COLO668 (cell line): ENCODE data around the gene CSMD2.

Source experiments
- DNase-seq: peaks from one replicate; lab custom pipeline; 2025; ENCODE audit not compliant: unreplicated experiment; lab: John Stamatoyannopoulos, UW

CSMD2 gene

GRCh38 chr1:33906156-33906555, 258.9 kb downstream of the CSMD2 start:
- DNase-seq: no peak

DNA sequence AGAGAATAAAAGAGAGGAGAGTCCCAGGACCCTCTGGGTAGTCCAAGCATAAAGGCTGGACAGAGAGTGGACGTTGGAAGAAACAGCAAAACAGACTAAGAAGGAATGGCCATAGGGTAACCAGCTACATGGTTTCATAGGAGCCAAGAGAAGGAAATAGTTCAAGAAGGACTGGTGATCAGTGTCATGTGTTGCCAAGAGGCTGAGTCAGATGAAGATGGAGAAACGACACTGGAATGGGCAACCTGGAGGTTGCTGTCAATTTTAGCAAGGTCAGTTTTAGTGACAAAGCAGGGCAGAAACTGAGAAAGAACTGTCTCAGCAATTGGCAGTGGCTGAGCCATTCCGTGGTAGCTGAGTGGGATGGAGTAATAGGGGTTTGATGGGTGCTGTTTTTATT, 259.8 kb downstream of the CSMD2 start:
- no peak for DNase-seq

GRCh38 chr1:33903210-33903589, 261.8 kb downstream of the CSMD2 start:
- no peak for DNase-seq

GRCh38 chr1:33902486-33903209, 262.4 kb downstream of the CSMD2 start:
- no peak for DNase-seq

DNA sequence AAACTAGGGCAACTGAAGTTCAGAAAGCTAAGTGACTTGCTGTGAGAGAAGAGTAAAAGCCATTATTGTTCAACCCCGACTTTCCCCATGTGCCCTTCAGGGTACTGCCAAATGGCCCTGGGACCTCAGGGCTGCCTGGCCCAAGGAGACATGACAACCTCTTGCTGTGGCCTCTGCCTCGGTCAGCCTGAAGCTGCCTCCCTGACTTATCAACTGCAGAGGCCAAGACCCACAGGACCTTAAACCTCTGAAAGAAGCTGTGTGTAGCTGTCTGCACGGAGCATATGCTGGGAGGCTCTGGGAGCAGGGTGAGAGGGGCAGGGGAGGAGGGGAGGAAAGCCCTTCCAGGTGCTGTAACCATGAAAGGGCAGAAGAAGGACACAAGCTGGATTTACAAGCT, 265.3 kb downstream of the CSMD2 start:
- no peak for DNase-seq

- DNase-seq: no peak
These were observed 266.1 kb downstream of the CSMD2 start for GRCh38 chr1:33898881-33899280.

DNA sequence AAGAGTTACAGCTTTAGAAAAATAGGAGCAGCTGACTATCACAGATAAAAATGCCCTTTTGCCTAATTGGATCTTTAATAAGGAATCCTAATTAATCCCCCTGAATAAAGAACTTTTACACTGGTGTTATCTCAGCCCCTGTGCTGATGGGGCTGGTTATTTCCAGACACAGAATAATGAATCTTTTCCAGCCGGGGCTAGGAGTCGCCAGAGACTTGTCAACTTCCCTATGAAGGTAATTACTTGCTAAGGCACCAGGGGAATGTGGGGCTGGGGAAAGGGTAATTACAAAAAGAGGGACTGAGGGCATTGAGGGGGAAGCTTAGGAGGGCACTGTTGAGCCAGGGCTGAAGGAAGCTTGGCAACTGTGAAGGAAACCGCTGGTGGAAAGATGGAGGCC, 266.6 kb downstream of the CSMD2 start:
- no peak for DNase-seq

DNA sequence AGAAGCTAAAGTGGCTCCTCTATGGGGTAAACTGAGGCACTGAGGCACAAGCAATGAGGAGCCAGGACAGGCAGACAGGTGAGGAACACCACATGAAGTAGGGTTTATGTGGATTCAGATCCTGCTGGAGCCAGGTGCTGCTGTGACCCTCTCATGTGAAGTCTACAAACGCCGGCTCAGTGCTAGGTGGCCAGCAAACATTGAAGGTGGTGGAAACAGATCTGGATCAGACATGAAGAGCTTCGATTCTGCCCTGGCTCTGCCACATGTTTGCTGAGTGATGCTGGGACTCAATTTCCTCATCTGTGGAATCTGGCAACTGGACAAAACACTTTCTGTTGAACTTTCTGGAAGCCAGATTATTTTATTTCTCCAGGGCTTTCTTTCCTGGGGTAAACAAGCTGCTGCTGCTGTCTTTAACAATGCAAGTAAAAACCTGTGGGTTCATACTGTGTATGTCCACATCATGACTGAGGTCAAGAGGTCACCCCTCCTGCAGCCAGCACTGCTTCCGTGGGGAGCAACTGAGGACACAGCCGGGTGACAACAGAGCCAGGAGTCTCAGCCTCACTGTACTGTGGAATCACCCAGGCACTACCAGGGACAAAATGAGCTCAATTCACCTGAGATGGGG, 267.8 kb downstream of the CSMD2 start:
- no peak for DNase-seq

- DNase-seq: no peak
These were observed 269.1 kb downstream of the CSMD2 start for GRCh38 chr1:33895976-33896375.

DNA sequence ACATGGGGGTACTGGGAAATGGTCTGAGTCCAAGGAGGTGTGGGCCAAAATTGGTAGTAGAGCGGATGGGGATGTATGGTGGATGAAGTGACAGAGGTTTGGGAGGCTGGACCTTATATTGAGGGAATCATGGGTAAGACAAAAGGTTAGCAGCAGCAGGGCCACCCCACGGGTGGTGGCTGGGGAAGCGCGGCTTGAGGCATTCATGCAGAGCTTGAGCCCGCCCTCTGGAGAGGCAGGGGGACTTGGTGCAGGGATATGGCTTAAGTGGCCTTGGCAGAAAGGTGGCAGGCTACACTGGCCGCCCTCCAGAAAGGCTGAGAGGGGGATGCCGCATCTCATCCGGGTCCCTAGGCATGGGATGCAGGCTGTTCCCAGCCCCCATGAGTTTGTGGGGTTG, 269.6 kb downstream of the CSMD2 start:
- no peak for DNase-seq

GRCh38 chr1:33893147-33893830, 271.7 kb downstream of the CSMD2 start:
- DNase-seq: no peak

DNA sequence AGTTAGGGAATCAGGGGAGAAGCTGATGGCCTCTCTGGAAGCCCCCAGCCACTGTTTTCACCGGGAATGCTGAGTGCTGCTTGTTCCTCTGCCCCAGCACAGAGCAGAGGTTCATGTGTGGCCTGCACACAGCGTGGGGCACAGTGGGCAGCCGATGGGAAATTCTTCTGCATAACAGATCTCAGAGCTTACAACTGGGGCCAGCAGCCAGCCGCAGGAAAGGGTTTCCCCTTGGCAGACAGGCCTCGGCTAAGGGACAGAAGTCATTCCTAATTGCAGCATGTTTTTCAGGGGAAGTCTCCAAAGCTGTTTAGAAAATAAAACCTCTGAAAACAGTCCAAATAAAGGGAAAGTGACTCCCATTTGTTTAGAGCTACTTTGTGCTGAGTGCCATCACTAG, 278.5 kb downstream of the CSMD2 start:
- no peak for DNase-seq

GRCh38 chr1:33880305-33880704, 284.7 kb downstream of the CSMD2 start:
- DNase-seq: no peak

- DNase-seq: no peak
These were observed 286.6 kb downstream of the CSMD2 start for GRCh38 chr1:33878392-33878791.

- DNase-seq: no peak
These were observed 287.9 kb downstream of the CSMD2 start for GRCh38 chr1:33876970-33877650.

DNA sequence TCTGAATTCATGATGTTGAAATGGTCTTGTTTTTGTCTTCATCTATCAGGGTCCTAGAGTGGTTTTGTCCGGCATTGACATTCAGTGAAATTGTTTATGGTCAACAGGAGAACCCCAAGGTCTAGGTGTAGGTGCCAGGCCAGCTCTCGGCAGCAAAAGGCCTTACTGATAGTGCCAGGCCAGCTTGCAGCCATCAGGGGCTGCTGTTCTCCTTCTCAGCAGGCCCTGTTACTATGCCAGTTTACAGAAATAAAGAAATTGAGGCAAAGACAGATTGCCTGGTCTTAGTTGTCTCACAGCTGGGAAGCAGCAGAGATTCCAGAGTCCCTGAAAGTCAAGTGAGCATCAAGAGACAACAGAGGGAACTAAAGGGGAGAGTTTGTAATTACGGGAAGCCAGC, 289.2 kb downstream of the CSMD2 start:
- no peak for DNase-seq

- DNase-seq: no peak
These were observed 290.4 kb downstream of the CSMD2 start for GRCh38 chr1:33874636-33875035.

DNA sequence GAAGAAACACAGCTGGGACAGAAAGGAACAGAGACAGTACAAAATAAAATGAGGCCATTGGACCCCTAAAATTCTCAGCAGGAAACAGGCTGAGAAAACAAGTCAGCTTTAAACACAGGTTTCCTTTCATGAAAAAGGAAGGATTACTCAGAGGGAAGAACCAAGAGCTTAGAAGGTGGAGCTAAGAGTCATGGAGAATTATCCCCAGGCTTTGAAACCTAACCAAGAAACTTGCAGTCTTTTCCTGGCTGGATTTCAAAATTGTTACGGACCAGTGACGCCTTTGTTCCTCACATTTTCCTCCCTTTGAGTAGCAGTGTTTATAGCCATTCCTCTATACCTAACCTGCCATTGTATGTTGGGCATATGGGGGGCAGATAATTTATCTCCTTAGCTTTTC, 292.3 kb downstream of the CSMD2 start:
- DNase-seq: no peak

GRCh38 chr1:33872275-33872674, 292.8 kb downstream of the CSMD2 start:
- no peak for DNase-seq

- no peak for DNase-seq
These were observed 297.3 kb downstream of the CSMD2 start for GRCh38 chr1:33867684-33868083.

- DNase-seq: no peak
These were observed 298.7 kb downstream of the CSMD2 start for GRCh38 chr1:33866281-33866680.
